ENCODE measurements around the gene SLC6A20. TPM values are rescaled to one million over a fixed set of nuclear protein-coding genes. Genes with fewer than 3 reads are reported as not detected.

Gene SLC6A20
- total RNA-seq, 4 donors from 2014 or later, result 0.04 to 0.32 (median 0.19) TPM; not detected in 1

DNA sequence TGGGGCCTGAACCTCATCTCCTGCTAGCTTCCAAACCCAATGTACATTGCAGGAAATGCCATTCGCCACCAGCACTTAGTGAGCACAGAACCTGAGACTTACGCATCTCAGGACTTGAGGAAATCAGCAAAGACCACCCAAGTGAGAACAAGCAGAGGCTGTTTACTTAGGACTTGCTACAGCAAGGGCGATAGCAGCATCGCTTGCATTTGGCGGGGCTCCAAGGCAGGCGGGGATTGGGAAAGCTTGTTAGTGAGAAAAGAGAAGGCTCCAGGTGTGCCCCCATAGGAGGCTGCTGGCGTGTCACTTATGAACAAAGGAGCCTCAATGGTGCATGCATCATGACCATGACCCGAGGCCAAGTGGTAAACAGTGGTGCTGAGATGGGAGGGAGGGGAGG is 19.7 kb downstream of the SLC6A20 start:
- 52 to 61% methylated on average over 4 to 8 of the region's 8 CpGs for WGBS, 2 donors
- Histone ChIP-seq H3K9me3 (no peaks in the 10 kb centered on the region), H3K36me3 (no peaks in the 10 kb centered on the region), H3K4me1 (no peaks in the 10 kb centered on the region), H3K27me3 (peaks cover 0 to 15% (median 0%) of the 10 kb centered on the region in 4 donors), H3K4me3 (no peak overlapping the region), H3K27ac (no peak overlapping the region)
- TF ChIP-seq, protein P1, sequence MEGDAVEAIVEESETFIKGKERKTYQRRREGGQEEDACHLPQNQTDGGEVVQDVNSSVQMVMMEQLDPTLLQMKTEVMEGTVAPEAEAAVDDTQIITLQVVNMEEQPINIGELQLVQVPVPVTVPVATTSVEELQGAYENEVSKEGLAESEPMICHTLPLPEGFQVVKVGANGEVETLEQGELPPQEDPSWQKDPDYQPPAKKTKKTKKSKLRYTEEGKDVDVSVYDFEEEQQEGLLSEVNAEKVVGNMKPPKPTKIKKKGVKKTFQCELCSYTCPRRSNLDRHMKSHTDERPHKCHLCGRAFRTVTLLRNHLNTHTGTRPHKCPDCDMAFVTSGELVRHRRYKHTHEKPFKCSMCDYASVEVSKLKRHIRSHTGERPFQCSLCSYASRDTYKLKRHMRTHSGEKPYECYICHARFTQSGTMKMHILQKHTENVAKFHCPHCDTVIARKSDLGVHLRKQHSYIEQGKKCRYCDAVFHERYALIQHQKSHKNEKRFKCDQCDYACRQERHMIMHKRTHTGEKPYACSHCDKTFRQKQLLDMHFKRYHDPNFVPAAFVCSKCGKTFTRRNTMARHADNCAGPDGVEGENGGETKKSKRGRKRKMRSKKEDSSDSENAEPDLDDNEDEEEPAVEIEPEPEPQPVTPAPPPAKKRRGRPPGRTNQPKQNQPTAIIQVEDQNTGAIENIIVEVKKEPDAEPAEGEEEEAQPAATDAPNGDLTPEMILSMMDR (IDR thresholded peaks at IDR 0.05), result no peak
- TF ChIP-seq POLR2A (IDR thresholded peaks at IDR 0.05), result no peak
- intact Hi-C loops (cut with DNase I), result no loop called here
- no peak for DNase-seq

DNA sequence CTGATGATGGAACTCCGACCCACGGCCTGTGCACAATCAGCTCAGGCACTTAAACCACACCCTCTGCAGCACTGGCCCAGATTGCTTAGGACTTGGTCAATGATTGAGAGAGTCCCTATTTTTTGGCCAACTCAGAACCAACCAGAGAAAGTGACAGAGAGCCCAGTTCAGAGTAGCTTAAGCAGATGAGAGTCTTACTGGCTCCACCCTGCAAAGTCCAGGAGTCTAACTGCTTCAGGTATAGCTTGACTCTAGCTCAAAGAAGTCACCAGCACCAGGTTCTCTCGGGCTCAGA is 20.1 kb downstream of the SLC6A20 start:
- H3K27me3 ChIP-seq, result peaks cover 0 to 19% (median 0%) of the 10 kb centered on the region in 4 donors
- intact Hi-C loops (cut with DNase I), result no loop called here
- no peaks in the 10 kb centered on the region for H3K4me1 ChIP-seq
- no peak for DNase-seq
- WGBS, 2 donors, result 62 to 80% methylated on average over 1 to 3 of the region's 3 CpGs
- H3K9me3 ChIP-seq, result no peaks in the 10 kb centered on the region
- no peak overlapping the region for H3K27ac ChIP-seq
- TF ChIP-seq, protein P1 (IDR thresholded peaks at IDR 0.05), result no peak
- no peak for TF ChIP-seq POLR2A (IDR thresholded peaks at IDR 0.05)
- no peak overlapping the region for H3K4me3 ChIP-seq
- no peaks in the 10 kb centered on the region for H3K36me3 ChIP-seq

DNA sequence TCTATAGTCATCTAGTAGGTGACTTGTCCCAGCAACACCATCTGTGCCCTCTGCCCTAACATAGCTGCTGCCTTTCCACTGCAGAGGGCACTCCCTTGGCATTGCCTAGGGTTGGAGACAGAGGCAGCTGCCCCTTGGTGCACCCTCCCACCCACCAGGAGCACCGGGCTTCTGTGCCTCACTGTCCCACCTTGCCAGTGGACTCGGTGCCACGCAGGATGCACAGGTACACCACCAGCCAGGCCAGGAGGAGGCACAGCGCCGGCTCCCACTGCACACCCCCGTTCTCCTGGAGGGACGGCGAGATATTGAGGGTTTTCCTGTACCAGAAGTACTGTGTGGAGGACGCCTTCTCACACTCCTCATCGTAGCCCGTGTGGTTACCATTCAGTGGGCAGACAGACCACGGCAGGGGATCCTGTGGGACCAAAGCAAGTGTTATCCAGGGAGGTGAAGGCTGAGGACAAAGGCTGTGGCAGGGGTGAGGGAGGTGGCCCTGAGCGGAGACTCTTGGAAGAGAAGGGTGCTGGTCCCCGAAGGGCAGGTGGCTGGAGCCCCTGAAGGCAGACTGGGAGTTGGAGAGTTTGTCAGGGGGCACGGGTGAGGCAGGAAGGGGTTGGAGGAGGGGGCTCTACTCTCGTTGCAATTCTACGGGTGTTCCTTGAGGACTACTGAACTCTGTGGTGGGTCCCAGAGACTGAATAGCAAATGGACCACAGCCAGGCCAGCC is 20.6 kb downstream of the SLC6A20 start:
- WGBS, 2 donors, result 79 to 84% methylated on average over 7 to 8 of the region's 17 CpGs
- Histone ChIP-seq H3K4me1 (no peaks in the 10 kb centered on the region), H3K9me3 (no peaks in the 10 kb centered on the region), H3K4me3 (no peak overlapping the region), H3K27ac (no peak overlapping the region), H3K27me3 (peaks cover 0 to 24% (median 0%) of the 10 kb centered on the region in 4 donors), H3K36me3 (no peaks in the 10 kb centered on the region)
- no peak for DNase-seq
- intact Hi-C loops (cut with DNase I), result no loop called here
- TF ChIP-seq POLR2A (IDR thresholded peaks at IDR 0.05), result no peak
- TF ChIP-seq, protein P1 (IDR thresholded peaks at IDR 0.05), result no peak

DNA sequence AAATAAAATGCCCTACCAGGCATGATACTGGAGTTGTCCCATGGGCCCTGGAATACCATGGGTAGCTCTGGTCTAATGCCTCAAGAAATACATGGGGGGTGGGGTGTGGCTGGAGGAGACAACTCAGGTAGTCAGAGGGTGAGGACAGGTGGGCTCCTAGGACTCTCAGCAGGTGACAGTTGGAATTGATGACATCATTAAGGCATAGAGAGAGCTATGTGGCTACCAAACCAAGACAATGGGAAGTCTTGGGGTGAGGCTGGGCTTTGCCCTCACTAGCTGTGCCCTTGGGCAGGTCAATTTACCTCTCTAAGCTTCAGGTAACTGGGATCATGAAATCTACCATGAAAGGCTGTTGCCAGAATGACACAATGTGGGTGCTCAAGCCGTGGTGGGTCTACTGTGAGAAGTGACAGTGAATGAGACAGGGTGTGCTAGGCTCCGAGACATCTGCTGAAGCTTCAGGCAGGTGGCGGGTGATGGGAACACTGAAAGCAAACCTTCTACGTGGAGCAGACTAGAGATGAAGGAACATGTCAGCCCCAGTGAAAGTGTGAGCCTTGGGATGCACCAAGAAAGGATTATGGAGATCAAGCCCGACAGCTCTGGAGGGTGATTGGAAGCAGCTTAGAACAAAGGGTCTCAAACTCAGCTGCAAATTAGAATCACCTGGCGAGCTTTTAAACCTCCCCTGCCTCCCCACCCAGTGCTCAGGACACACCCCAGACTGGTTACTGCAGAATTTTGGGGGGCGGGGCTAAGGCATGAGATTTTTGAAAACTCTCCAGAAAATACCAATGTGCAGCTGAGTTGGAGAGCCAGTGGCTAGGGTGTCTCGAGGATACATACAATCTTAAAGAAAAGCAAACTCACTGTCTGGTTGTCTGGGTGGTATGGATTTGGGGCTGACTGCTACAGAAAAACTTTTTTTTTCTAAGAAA is 21.5 kb downstream of the SLC6A20 start:
- H3K9me3 ChIP-seq, result no peaks in the 10 kb centered on the region
- DNase-seq, result no peak
- WGBS, 2 donors, result 65 to 75% methylated on average over 7 to 8 of the region's 8 CpGs
- no peak overlapping the region for H3K27ac ChIP-seq
- H3K27me3 ChIP-seq, result peaks cover 0 to 29% (median 0%) of the 10 kb centered on the region in 4 donors
- H3K4me1 ChIP-seq, result no peaks in the 10 kb centered on the region
- H3K4me3 ChIP-seq, result no peak overlapping the region
- intact Hi-C loops (cut with DNase I), result no loop called here
- H3K36me3 ChIP-seq, result no peaks in the 10 kb centered on the region
- no peak for TF ChIP-seq POLR2A (IDR thresholded peaks at IDR 0.05)
- TF ChIP-seq, protein P1 (IDR thresholded peaks at IDR 0.05), result no peak
